HEK293 (cell line): ENCODE measurements around the gene SCFD2.

Source experiments
- CTCF ChIA-PET: fragments of 350-600 bp; formaldehyde crosslinking; extraction: SDS; loops from one replicate; lab custom pipeline; 2021; ENCODE audit warnings: antibody characterized with exemption; lab: Yijun Ruan, JAX
- POLR2A ChIA-PET: fragments of 300-600 bp; formaldehyde crosslinking; extraction: SDS; loops from one replicate; lab custom pipeline; 2020; ENCODE audit warnings: antibody characterized with exemption, inconsistent platforms; lab: Yijun Ruan, JAX
- H3K27ac ChIP-seq: fragments of 200-500 bp; sonication (Bioruptor generic); 2 replicates; pipeline ENCODE4 v1.5.1; 2014; ENCODE audit warnings: low read depth, low read length, control low read depth, inconsistent platforms; ENCODE audit errors: extremely low read depth
- H3K36me3 ChIP-seq, 2 experiments: fragments of 200-500 bp in 1 of 2; sonication (Bioruptor generic) in 1 of 2; 1 replicate in 1 of 2; 2 replicates in 1 of 2; pipeline ENCODE4 v1.5.1; 2014 to 2017; ENCODE audit warnings: inconsistent platforms in 2 of 2, low read length in 2 of 2; ENCODE audit not compliant: control insufficient read depth in 2 of 2, insufficient read depth in 1 of 2
- H3K4me1 ChIP-seq: fragments of 200-500 bp; sonication (Bioruptor generic); 2 replicates; pipeline ENCODE4 v1.5.1; 2014; ENCODE audit warnings: mild to moderate bottlenecking, low read length, inconsistent platforms; ENCODE audit not compliant: control insufficient read depth, insufficient read depth
- H3K4me3 ChIP-seq: 2 replicates; pipeline ENCODE4 v1.5.1; 2011; ENCODE audit warnings: low read depth, mild to moderate bottlenecking, control low read depth, low read length, moderate library complexity
- H3K9me3 ChIP-seq: fragments of 200-500 bp; sonication (Bioruptor generic); 2 replicates; pipeline ENCODE4 v1.5.1; 2014; ENCODE audit warnings: low read depth, low read length, inconsistent platforms; ENCODE audit not compliant: control insufficient read depth, insufficient read depth
- BCL6B ChIP-seq: fragments of 450-650 bp; formaldehyde crosslinking; IDR thresholded peaks from 2 replicates; pipeline ENCODE4 v1.5.1; 2017; ENCODE audit warnings: missing biosample characterization, missing genetic modification characterization
- FEZF1 ChIP-seq: fragments of 450-650 bp; formaldehyde crosslinking; IDR thresholded peaks from 2 replicates; pipeline ENCODE4 v1.5.1; 2016; ENCODE audit warnings: missing biosample characterization, missing genetic modification characterization
- KLF7 ChIP-seq: fragments of 450-650 bp; formaldehyde crosslinking; IDR thresholded peaks from 2 replicates; pipeline ENCODE4 v1.5.1; 2016; ENCODE audit warnings: missing biosample characterization, missing genetic modification characterization, borderline replicate concordance
- ZBTB10 ChIP-seq: fragments of 450-650 bp; formaldehyde crosslinking; IDR thresholded peaks from 2 replicates; pipeline ENCODE4 v1.5.1; 2016; ENCODE audit warnings: missing biosample characterization, missing genetic modification characterization
- ZBTB20 ChIP-seq: fragments of 450-650 bp; formaldehyde crosslinking; IDR thresholded peaks from 2 replicates; pipeline ENCODE4 v1.5.1; 2016; ENCODE audit warnings: missing biosample characterization, missing genetic modification characterization
- ZBTB26 ChIP-seq: fragments of 450-650 bp; formaldehyde crosslinking; optimal IDR thresholded peaks from 2 replicates; pipeline ENCODE3; 2016; ENCODE audit warnings: missing biosample characterization, mild to moderate bottlenecking, missing genetic modification characterization
- ZBTB44 ChIP-seq: fragments of 450-650 bp; IDR thresholded peaks from 2 replicates; pipeline ENCODE4 v1.5.1; 2018; ENCODE audit warnings: missing biosample characterization, mild to moderate bottlenecking, missing genetic modification characterization
- ZBTB8A ChIP-seq: fragments of 450-650 bp; formaldehyde crosslinking; IDR thresholded peaks from 2 replicates; pipeline ENCODE4 v1.5.1; 2016; ENCODE audit warnings: missing biosample characterization, missing genetic modification characterization
- ZFP41 ChIP-seq: fragments of 450-650 bp; formaldehyde crosslinking; IDR thresholded peaks from 2 replicates; pipeline ENCODE4 v1.5.1; 2016; ENCODE audit warnings: missing biosample characterization, missing genetic modification characterization, borderline replicate concordance
- ZIC2 ChIP-seq: fragments of 450-650 bp; formaldehyde crosslinking; IDR thresholded peaks from 2 replicates; pipeline ENCODE4 v1.5.1; 2016; ENCODE audit warnings: missing biosample characterization, missing genetic modification characterization
- ZNF121 ChIP-seq: fragments of 450-650 bp; formaldehyde crosslinking; IDR thresholded peaks from 2 replicates; pipeline ENCODE4 v1.5.1; 2016; ENCODE audit warnings: missing biosample characterization, missing genetic modification characterization
- ZNF157 ChIP-seq: fragments of 450-650 bp; formaldehyde crosslinking; IDR thresholded peaks from 2 replicates; pipeline ENCODE4 v1.5.1; 2016; ENCODE audit warnings: missing biosample characterization, missing genetic modification characterization
- ZNF19 ChIP-seq: fragments of 450-650 bp; formaldehyde crosslinking; IDR thresholded peaks from 2 replicates; pipeline ENCODE4; 2016; ENCODE audit warnings: missing biosample characterization, missing genetic modification characterization, low read depth
- ZNF416 ChIP-seq: fragments of 450-650 bp; formaldehyde crosslinking; IDR thresholded peaks from 2 replicates; pipeline ENCODE4 v1.5.1; 2016; ENCODE audit warnings: missing biosample characterization, missing genetic modification characterization
- ZNF426 ChIP-seq: fragments of 450-650 bp; formaldehyde crosslinking; IDR thresholded peaks from 2 replicates; pipeline ENCODE4 v1.5.1; 2017; ENCODE audit warnings: missing biosample characterization, missing genetic modification characterization, mild to moderate bottlenecking, inconsistent platforms, moderate library complexity
- ZNF473 ChIP-seq: fragments of 450-650 bp; formaldehyde crosslinking; IDR thresholded peaks from 2 replicates; pipeline ENCODE4 v1.5.1; 2017; ENCODE audit warnings: missing biosample characterization, missing genetic modification characterization
- ZNF488 ChIP-seq: fragments of 450-650 bp; formaldehyde crosslinking; IDR thresholded peaks from 2 replicates; pipeline ENCODE4 v1.5.1; 2016; ENCODE audit warnings: missing biosample characterization, missing genetic modification characterization
- ZNF658 ChIP-seq: fragments of 450-650 bp; formaldehyde crosslinking; IDR thresholded peaks from 2 replicates; pipeline ENCODE4; 2016; ENCODE audit warnings: missing biosample characterization, missing genetic modification characterization
- ZNF747 ChIP-seq: fragments of 450-650 bp; formaldehyde crosslinking; IDR thresholded peaks from 2 replicates; pipeline ENCODE4 v1.5.1; 2016; ENCODE audit warnings: missing biosample characterization, missing genetic modification characterization
- ZNF777 ChIP-seq: fragments of 450-650 bp; formaldehyde crosslinking; IDR thresholded peaks from 2 replicates; pipeline ENCODE4 v1.5.1; 2017; ENCODE audit warnings: missing biosample characterization, missing genetic modification characterization, borderline replicate concordance
- ZSCAN30 ChIP-seq: fragments of 450-650 bp; IDR thresholded peaks from 2 replicates; pipeline ENCODE4 v1.5.1; 2018; ENCODE audit warnings: missing biosample characterization, mild to moderate bottlenecking, missing genetic modification characterization, moderate library complexity

SCFD2 gene

GRCh38 chr4:52842792-52843191 lies 523.1 kb downstream of the SCFD2 start:
- H3K36me3 ChIP-seq = no peaks in the 10 kb centered on the region
- TF ChIP-seq BCL6B = no peak
- no peak for TF ChIP-seq KLF7
- TF ChIP-seq ZBTB8A (tag by site-specific recombination) = no peak
- no peak for TF ChIP-seq ZNF488 (tag by site-specific recombination)
- no peak for TF ChIP-seq ZNF747 (tag by site-specific recombination)
- no peak for TF ChIP-seq ZBTB26 (tag by site-specific recombination)
- no peak for TF ChIP-seq ZIC2 (tag by site-specific recombination)
- no peak for TF ChIP-seq ZBTB44 (tag by site-specific recombination)
- no peak for TF ChIP-seq ZBTB20 (tag by site-specific recombination)
- no peak for TF ChIP-seq ZNF416 (tag by site-specific recombination)
- H3K9me3 ChIP-seq = no peaks in the 10 kb centered on the region
- ChIA-PET POLR2A (interaction anchor here (0.6 kb wide), 1 partner anchor 1224 kb away, joined by 4 read pairs; no protein-coding TSS in a partner anchor), CTCF (no interaction called here)
- no peak overlapping the region for H3K27ac ChIP-seq
- H3K4me1 ChIP-seq = no peaks in the 10 kb centered on the region
- no peak overlapping the region for H3K4me3 ChIP-seq

GRCh38 chr4:52841682-52842456 lies 524.0 kb downstream of the SCFD2 start:
- Histone ChIP-seq H3K36me3 (no peaks in the 10 kb centered on the region), H3K27ac (no peak overlapping the region), H3K4me3 (no peak overlapping the region), H3K9me3 (no peaks in the 10 kb centered on the region), H3K4me1 (no peaks in the 10 kb centered on the region)
- ChIA-PET POLR2A (no interaction called here), CTCF (no interaction called here)
- TF ChIP-seq ZNF488 (tag by site-specific recombination) (no peak), FEZF1 (tag by site-specific recombination) (no peak), ZBTB44 (tag by site-specific recombination) (no peak), ZNF157 (tag by site-specific recombination) (no peak), ZFP41 (no peak), ZNF19 (no peak), ZNF473 (no peak), ZNF121 (tag by site-specific recombination) (no peak), ZSCAN30 (no peak), ZNF426 (tag by site-specific recombination) (no peak), ZNF777 (tag by site-specific recombination) (no peak), ZNF658 (tag by site-specific recombination) (no peak), ZBTB10 (tag by site-specific recombination) (no peak), ZIC2 (tag by site-specific recombination) (no peak)
